Stimulated activated CD4-positive, alpha-beta T cell treated with anti-CD3 and anti-CD28 coated beads, Interleukin-2, amount 100 ng/mL, for 4 hours (primary cell): ENCODE measurements around the gene PLK3.
"Not testable (repeated sequence)": the region's sequence is repeated elsewhere in the genome, so short reads cannot be mapped to it uniquely, and the experiment has no call there.

ENCODE experiments used
- DNase-seq: peaks from one replicate; pipeline ENCODE4 v3.0.0-alpha.2; 2020; ENCODE audit warnings: low read depth

The PLK3 gene

GRCh38 chr1:44787506-44787905 is 12.7 kb upstream of the PLK3 start:
- no peak for DNase-seq

GRCh38 chr1:44788120-44788860 is 11.9 kb upstream of the PLK3 start, which contains the start of gene BEST4:
Gene BEST4, minus strand, starts transcription at chr1:44788170. Its CDS starts 465 bp downstream, at chr1:44787705.
- DNase-seq, result no peak

- DNase-seq, result no peak
Observed at GRCh38 chr1:44790968-44791801, 9.0 kb upstream of the PLK3 start.

- no peak for DNase-seq
Observed at GRCh38 chr1:44792736-44793502, 7.3 kb upstream of the PLK3 start.

- DNase-seq, result not testable (repeated sequence)
Observed at GRCh38 chr1:44797886-44798285, 2.3 kb upstream of the PLK3 start.

GRCh38 chr1:44798481-44799365 is 1.5 kb upstream of the PLK3 start:
- no peak for DNase-seq

GRCh38 chr1:44801491-44802305 is 1.5 kb downstream of the PLK3 start:
- peak; percentile 51 for DNase-seq

- DNase-seq, result no peak
Observed at GRCh38 chr1:44802306-44803061, 2.3 kb downstream of the PLK3 start.

GRCh38 chr1:44803062-44803311 is 2.8 kb downstream of the PLK3 start:
- no peak for DNase-seq

GRCh38 chr1:44803312-44804095 is 3.3 kb downstream of the PLK3 start:
- no peak for DNase-seq

GRCh38 chr1:44805311-44806024 is 5.3 kb downstream of the PLK3 start:
- no peak for DNase-seq

GRCh38 chr1:44806025-44806703 is 6.0 kb downstream of the PLK3 start:
- DNase-seq, result no peak

- DNase-seq, result no peak
Observed at GRCh38 chr1:44806704-44807363, 6.7 kb downstream of the PLK3 start, which contains the start of gene DYNLT4. Gene DYNLT4, minus strand, starts transcription at chr1:44807351. Its CDS starts 683 bp downstream, at chr1:44806668.

GRCh38 chr1:44807364-44808062 is 7.3 kb downstream of the PLK3 start:
- DNase-seq, result peak; percentile 82

- peak; percentile 78 for DNase-seq
Observed at GRCh38 chr1:44808063-44808937, 8.1 kb downstream of the PLK3 start, which contains the start of gene BTBD19. Gene BTBD19, plus strand, starts transcription at chr1:44808523. Its CDS starts 298 bp downstream, at chr1:44808821.
